Measurements from ENCODE around the gene OR52W1.

The OR52W1 gene

GRCh38 chr11:6199174-6199810, at the start of gene OR52W1:
Gene OR52W1, plus strand, starts transcription at chr11:6199224. Its CDS starts 0 bp downstream, at chr11:6199224.
- DNase-seq (ENCODE audit: low read depth), result no peak

GRCh38 chr11:6151117-6151516, 47.9 kb upstream of the OR52W1 start:
- DNase-seq (ENCODE audit: low read depth), result no peak

- DNase-seq (ENCODE audit: low read depth), result no peak
These were observed 46.9 kb upstream of the OR52W1 start for GRCh38 chr11:6152126-6152525.

- DNase-seq (ENCODE audit: low read depth), result no peak
These were observed 42.2 kb upstream of the OR52W1 start for GRCh38 chr11:6156628-6157359.

- DNase-seq (ENCODE audit: low read depth), result no peak
These were observed 28.8 kb upstream of the OR52W1 start, which contains the start of gene OR52B2 for GRCh38 chr11:6170226-6170625. Gene OR52B2, minus strand, starts transcription at chr11:6170326. Its CDS starts 0 bp downstream, at chr11:6170326.

GRCh38 chr11:6175440-6175839, 23.6 kb upstream of the OR52W1 start:
- DNase-seq (ENCODE audit: low read depth), result no peak

- DNase-seq (ENCODE audit: low read depth), result no peak
These were observed 7.3 kb upstream of the OR52W1 start for GRCh38 chr11:6191742-6192141.

GRCh38 chr11:6194065-6194581, 4.9 kb upstream of the OR52W1 start:
- no peak for DNase-seq (ENCODE audit: low read depth)

- DNase-seq (ENCODE audit: low read depth), result no peak
These were observed 2.6 kb upstream of the OR52W1 start for GRCh38 chr11:6196396-6196795.

- no peak for DNase-seq (ENCODE audit: low read depth)
These were observed 1.4 kb upstream of the OR52W1 start for GRCh38 chr11:6197466-6198200.

- DNase-seq (ENCODE audit: low read depth), result no peak
These were observed 2.0 kb downstream of the OR52W1 start for GRCh38 chr11:6200975-6201374.

GRCh38 chr11:6201481-6201880, 2.5 kb downstream of the OR52W1 start:
- no peak for DNase-seq (ENCODE audit: low read depth)

- DNase-seq (ENCODE audit: low read depth), result no peak
These were observed 3.0 kb downstream of the OR52W1 start for GRCh38 chr11:6202041-6202440.

GRCh38 chr11:6203327-6203726, 4.3 kb downstream of the OR52W1 start:
- no peak for DNase-seq (ENCODE audit: low read depth)

- DNase-seq (ENCODE audit: low read depth), result no peak
These were observed 5.7 kb downstream of the OR52W1 start for GRCh38 chr11:6204706-6205105.

- DNase-seq (ENCODE audit: low read depth), result no peak
These were observed 6.3 kb downstream of the OR52W1 start, which contains the start of gene C11orf42 for GRCh38 chr11:6205366-6205765. Gene C11orf42, plus strand, starts transcription at chr11:6205557. Its CDS starts 59 bp downstream, at chr11:6205616.

- no peak for DNase-seq (ENCODE audit: low read depth)
These were observed 7.6 kb downstream of the OR52W1 start for GRCh38 chr11:6206456-6207180.

- no peak for DNase-seq (ENCODE audit: low read depth)
These were observed 10.8 kb downstream of the OR52W1 start for GRCh38 chr11:6209801-6210200.

- DNase-seq (ENCODE audit: low read depth), result no peak
These were observed 11.4 kb downstream of the OR52W1 start for GRCh38 chr11:6210274-6210955.

- DNase-seq (ENCODE audit: low read depth), result no peak
These were observed 15.5 kb downstream of the OR52W1 start for GRCh38 chr11:6214530-6214929.

- DNase-seq (ENCODE audit: low read depth), result no peak
These were observed 17.5 kb downstream of the OR52W1 start for GRCh38 chr11:6216501-6216900.

Data from stimulated activated CD4-positive, alpha-beta T cell treated with anti-CD3 and anti-CD28 coated beads, Interleukin-2, amount 100 ng/mL, for 4 hours (primary cell).